Measurements from ENCODE around the gene MUC5B.

- no peak for TF ChIP-seq CTCF (IDR thresholded peaks at IDR 0.05; ENCODE audit: low read depth, low read length, missing input control)
- TF ChIP-seq RAD21 (IDR thresholded peaks at IDR 0.05): no peak
- TF ChIP-seq GABPA (IDR thresholded peaks at IDR 0.05 in 1 of 2, conservative IDR thresholded peaks at IDR 0.05 in 1 of 2): no peak
- no peak for TF ChIP-seq REST (IDR thresholded peaks at IDR 0.05)
- TF ChIP-seq ATF3 (IDR thresholded peaks at IDR 0.05): no peak
Measured at GRCh38 chr11:1199751-1200610, 22.9 kb upstream of the MUC5B start.

Measured in liver (tissue), 3 donors.